ENCODE measurements around the gene ISM1.

ISM1 gene

GRCh38 chr20:13302647-13303450 lies 81.8 kb downstream of the ISM1 start:
- Histone ChIP-seq H3K4me1 (ENCODE audit: insufficient read depth, insufficient read length) (no peaks in the 10 kb centered on the region), H3K9ac (ENCODE audit: insufficient read length, low read depth) (no peak overlapping the region), H3K9me3 (ENCODE audit: insufficient read depth, low read length) (no peaks in the 10 kb centered on the region), H3K4me3 (ENCODE audit: insufficient read length, low read depth) (no peak overlapping the region), H3K27me3 (ENCODE audit: insufficient read depth, insufficient read length) (no peaks in the 10 kb centered on the region), H3K36me3 (ENCODE audit: insufficient read depth, insufficient read length, low read length) (no peaks in the 10 kb centered on the region)
- DNase-seq (ENCODE audit: low read depth, low spot score): no peak
- TF ChIP-seq ZNF274 (IDR thresholded peaks at IDR 0.05; ENCODE audit: low read depth, low read length) (no peak), YY1 (IDR thresholded peaks at IDR 0.05; ENCODE audit: insufficient read depth, insufficient read length) (no peak)

GRCh38 chr20:13305284-13305683 lies 84.2 kb downstream of the ISM1 start:
- TF ChIP-seq ZNF274 (IDR thresholded peaks at IDR 0.05; ENCODE audit: low read depth, low read length) (no peak), SUZ12 (IDR thresholded peaks at IDR 0.05; ENCODE audit: extremely low read depth, insufficient read depth, insufficient read length) (no peak)
- Histone ChIP-seq H3K9me3 (ENCODE audit: insufficient read depth, low read length) (no peaks in the 10 kb centered on the region), H3K4me3 (ENCODE audit: insufficient read length, low read depth) (no peak overlapping the region), H3K4me1 (ENCODE audit: insufficient read depth, insufficient read length) (no peaks in the 10 kb centered on the region), H3K9ac (ENCODE audit: insufficient read length, low read depth) (no peak overlapping the region), H3K27me3 (ENCODE audit: insufficient read depth, insufficient read length) (no peaks in the 10 kb centered on the region), H3K36me3 (ENCODE audit: insufficient read depth, insufficient read length, low read length) (no peaks in the 10 kb centered on the region)
- DNase-seq (ENCODE audit: low read depth, low spot score): no peak

GRCh38 chr20:13307562-13308163 lies 86.6 kb downstream of the ISM1 start:
- TF ChIP-seq SUZ12 (IDR thresholded peaks at IDR 0.05; ENCODE audit: extremely low read depth, insufficient read depth, insufficient read length) (no peak), ZNF274 (IDR thresholded peaks at IDR 0.05; ENCODE audit: low read depth, low read length) (no peak), YY1 (IDR thresholded peaks at IDR 0.05; ENCODE audit: insufficient read depth, insufficient read length) (no peak)
- no peaks in the 10 kb centered on the region for H3K4me1 ChIP-seq (ENCODE audit: insufficient read depth, insufficient read length)
- H3K27me3 ChIP-seq (ENCODE audit: insufficient read depth, insufficient read length): no peaks in the 10 kb centered on the region
- no peak overlapping the region for H3K9ac ChIP-seq (ENCODE audit: insufficient read length, low read depth)
- no peaks in the 10 kb centered on the region for H3K36me3 ChIP-seq (ENCODE audit: insufficient read depth, insufficient read length, low read length)
- DNase-seq (ENCODE audit: low read depth, low spot score): no peak
- no peaks in the 10 kb centered on the region for H3K9me3 ChIP-seq (ENCODE audit: insufficient read depth, low read length)
- no peak overlapping the region for H3K4me3 ChIP-seq (ENCODE audit: insufficient read length, low read depth)

- no peak for DNase-seq (ENCODE audit: low read depth, low spot score)
Observed at GRCh38 chr20:13312300-13312699, 91.2 kb downstream of the ISM1 start.

GRCh38 chr20:13313201-13313600 lies 92.1 kb downstream of the ISM1 start:
- Histone ChIP-seq H3K4me1 (ENCODE audit: insufficient read depth, insufficient read length) (no peaks in the 10 kb centered on the region), H3K9ac (ENCODE audit: insufficient read length, low read depth) (no peak overlapping the region), H3K36me3 (ENCODE audit: insufficient read depth, insufficient read length, low read length) (no peaks in the 10 kb centered on the region), H3K9me3 (ENCODE audit: insufficient read depth, low read length) (no peaks in the 10 kb centered on the region), H3K4me3 (ENCODE audit: insufficient read length, low read depth) (no peak overlapping the region), H3K27me3 (ENCODE audit: insufficient read depth, insufficient read length) (no peaks in the 10 kb centered on the region)
- DNase-seq (ENCODE audit: low read depth, low spot score): no peak
- TF ChIP-seq ZNF274 (IDR thresholded peaks at IDR 0.05; ENCODE audit: low read depth, low read length) (no peak), YY1 (IDR thresholded peaks at IDR 0.05; ENCODE audit: insufficient read depth, insufficient read length) (no peak), SUZ12 (IDR thresholded peaks at IDR 0.05; ENCODE audit: extremely low read depth, insufficient read depth, insufficient read length) (no peak)

More at GRCh38 chr20:13312300-13312699, 91.2 kb downstream of the ISM1 start:
- H3K4me3 ChIP-seq (ENCODE audit: insufficient read length, low read depth): no peak overlapping the region
- H3K36me3 ChIP-seq (ENCODE audit: insufficient read depth, insufficient read length, low read length): no peaks in the 10 kb centered on the region
- no peak for TF ChIP-seq ZNF274 (IDR thresholded peaks at IDR 0.05; ENCODE audit: low read depth, low read length)
- TF ChIP-seq YY1 (IDR thresholded peaks at IDR 0.05; ENCODE audit: insufficient read depth, insufficient read length): no peak
- TF ChIP-seq SUZ12 (IDR thresholded peaks at IDR 0.05; ENCODE audit: extremely low read depth, insufficient read depth, insufficient read length): no peak
- no peaks in the 10 kb centered on the region for H3K27me3 ChIP-seq (ENCODE audit: insufficient read depth, insufficient read length)
- no peaks in the 10 kb centered on the region for H3K4me1 ChIP-seq (ENCODE audit: insufficient read depth, insufficient read length)
- H3K9me3 ChIP-seq (ENCODE audit: insufficient read depth, low read length): no peaks in the 10 kb centered on the region
- H3K9ac ChIP-seq (ENCODE audit: insufficient read length, low read depth): no peak overlapping the region

GRCh38 chr20:13317439-13317838 lies 96.4 kb downstream of the ISM1 start:
- Histone ChIP-seq H3K27me3 (ENCODE audit: insufficient read depth, insufficient read length) (no peaks in the 10 kb centered on the region), H3K9me3 (ENCODE audit: insufficient read depth, low read length) (no peaks in the 10 kb centered on the region), H3K9ac (ENCODE audit: insufficient read length, low read depth) (no peak overlapping the region), H3K36me3 (ENCODE audit: insufficient read depth, insufficient read length, low read length) (no peaks in the 10 kb centered on the region), H3K4me1 (ENCODE audit: insufficient read depth, insufficient read length) (no peaks in the 10 kb centered on the region), H3K4me3 (ENCODE audit: insufficient read length, low read depth) (no peak overlapping the region)
- TF ChIP-seq ZNF274 (IDR thresholded peaks at IDR 0.05; ENCODE audit: low read depth, low read length) (no peak), SUZ12 (IDR thresholded peaks at IDR 0.05; ENCODE audit: extremely low read depth, insufficient read depth, insufficient read length) (no peak), YY1 (IDR thresholded peaks at IDR 0.05; ENCODE audit: insufficient read depth, insufficient read length) (no peak)
- no peak for DNase-seq (ENCODE audit: low read depth, low spot score)

- Histone ChIP-seq H3K27me3 (ENCODE audit: insufficient read depth, insufficient read length) (no peaks in the 10 kb centered on the region), H3K9ac (ENCODE audit: insufficient read length, low read depth) (no peak overlapping the region), H3K4me3 (ENCODE audit: insufficient read length, low read depth) (no peak overlapping the region), H3K9me3 (ENCODE audit: insufficient read depth, low read length) (no peaks in the 10 kb centered on the region), H3K36me3 (ENCODE audit: insufficient read depth, insufficient read length, low read length) (no peaks in the 10 kb centered on the region), H3K4me1 (ENCODE audit: insufficient read depth, insufficient read length) (no peaks in the 10 kb centered on the region)
- TF ChIP-seq SUZ12 (IDR thresholded peaks at IDR 0.05; ENCODE audit: extremely low read depth, insufficient read depth, insufficient read length): no peak
- TF ChIP-seq ZNF274 (IDR thresholded peaks at IDR 0.05; ENCODE audit: low read depth, low read length): no peak
- no peak for TF ChIP-seq YY1 (IDR thresholded peaks at IDR 0.05; ENCODE audit: insufficient read depth, insufficient read length)
- no peak for DNase-seq (ENCODE audit: low read depth, low spot score)
Observed at GRCh38 chr20:13318871-13319521, 97.9 kb downstream of the ISM1 start.
